ENCODE results near the gene LETM1.

LETM1 gene

DNA sequence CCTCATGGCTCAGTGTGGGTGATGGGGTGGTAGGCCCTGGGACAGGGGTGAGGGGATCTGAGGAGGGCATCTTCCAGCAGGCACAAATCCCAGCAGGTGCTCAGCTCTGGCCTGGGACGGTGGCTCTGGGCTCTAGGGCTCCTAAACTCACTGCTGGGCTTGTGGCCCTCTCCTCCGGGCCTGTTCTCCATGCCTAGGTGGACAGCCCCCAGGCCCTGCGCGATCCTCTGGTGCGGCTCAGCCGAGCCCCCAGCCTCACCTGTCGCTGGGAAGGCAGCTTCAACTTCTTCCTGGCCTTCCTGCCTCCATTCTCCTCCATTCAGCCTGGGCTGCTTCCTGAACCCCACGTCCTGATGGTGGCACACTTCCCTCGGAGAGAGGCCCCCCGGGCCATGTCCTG lies 82.2 kb downstream of the LETM1 start:
- DNase-seq: no peak

DNA sequence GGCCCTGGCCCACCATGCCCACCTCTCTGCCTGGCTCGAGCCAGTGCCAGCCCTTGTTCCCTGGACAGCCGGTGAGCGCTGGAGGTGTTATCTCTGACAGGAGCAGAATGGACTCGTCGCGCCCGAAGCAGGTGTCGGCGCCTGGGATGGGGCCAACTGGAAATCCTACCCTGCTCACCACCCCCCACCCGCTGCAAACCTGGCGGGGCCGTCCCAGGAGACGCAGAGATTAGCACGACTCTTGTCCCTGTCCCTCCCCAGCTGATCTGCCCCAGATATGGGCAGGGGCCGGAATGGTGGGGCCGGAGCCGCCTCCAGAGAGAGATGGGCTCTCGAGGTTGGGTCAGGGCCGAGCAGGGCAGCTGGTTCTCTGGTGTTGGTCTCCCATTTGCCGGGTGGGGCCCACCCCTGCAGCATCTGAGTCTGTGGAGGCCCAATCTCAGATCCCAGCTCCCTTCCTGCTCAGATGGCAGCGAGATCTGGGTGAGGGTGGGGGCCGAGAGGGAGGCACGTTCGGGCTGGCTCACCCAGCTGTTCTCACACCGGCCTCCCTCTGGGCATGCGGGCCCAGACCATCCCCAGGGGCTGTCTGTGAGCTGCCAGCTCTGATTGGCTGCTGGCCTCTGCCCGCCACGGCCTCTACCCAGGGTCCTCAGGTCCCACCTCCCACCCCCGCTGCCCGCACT lies 83.0 kb downstream of the LETM1 start:
- DNase-seq: no peak

DNA sequence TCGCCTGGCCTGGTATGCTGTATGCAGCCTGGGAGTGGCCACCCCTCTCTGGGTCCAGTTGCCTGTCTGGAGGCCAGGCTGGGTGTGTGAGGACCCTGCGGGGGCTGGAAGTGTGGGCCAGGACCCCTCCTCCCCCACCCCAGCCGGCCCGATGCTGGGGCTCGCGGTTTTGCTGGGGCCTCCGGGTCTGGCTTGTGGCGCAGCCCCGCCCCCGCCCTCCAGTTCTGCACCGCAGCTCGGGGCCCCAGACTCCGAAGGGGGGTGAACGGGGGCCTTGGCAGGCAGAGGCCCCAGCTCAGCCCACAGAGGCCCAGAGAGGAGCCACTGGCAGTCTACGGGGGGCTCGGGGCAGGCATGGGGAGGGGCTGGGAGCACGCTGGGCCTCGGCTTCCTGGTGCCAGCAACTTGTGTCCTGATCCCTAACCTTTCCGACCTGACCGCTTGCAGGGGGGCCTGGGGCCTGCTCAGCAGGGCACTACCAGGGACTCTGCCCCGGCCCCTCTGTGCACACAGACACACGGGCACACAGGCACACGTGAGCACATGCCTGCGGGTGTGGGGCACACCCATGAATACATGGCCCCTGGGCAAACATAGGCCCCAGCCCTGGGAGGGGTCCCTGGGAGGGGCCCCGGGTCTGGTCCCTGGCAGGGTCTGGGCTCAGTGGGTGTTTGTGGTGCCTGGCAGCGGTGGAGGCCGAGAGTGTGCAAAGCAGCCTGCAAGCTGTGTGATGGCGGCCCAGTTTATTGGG lies 84.2 kb downstream of the LETM1 start:
- DNase-seq: no peak

DNA sequence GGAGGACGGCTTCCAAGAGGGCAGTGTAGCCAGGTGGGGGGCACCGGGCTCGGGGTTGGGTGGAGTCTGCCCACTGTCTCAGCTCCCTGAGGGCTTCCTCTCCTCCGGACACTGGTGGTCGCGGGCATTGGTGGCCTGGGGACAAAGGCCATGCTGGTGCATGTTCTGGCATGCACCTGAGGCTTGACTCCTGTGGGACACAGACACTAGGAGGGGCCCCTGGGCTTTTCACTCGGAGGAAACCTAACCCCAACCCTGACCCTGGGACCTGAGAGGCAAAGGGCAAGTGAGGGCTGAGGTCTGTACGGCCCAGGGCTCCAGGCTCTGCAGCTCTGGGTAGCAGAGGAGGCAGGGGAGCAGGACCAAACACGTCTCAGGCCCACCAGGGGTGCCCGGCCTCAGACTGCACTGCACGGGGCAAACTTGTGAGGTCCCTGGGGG lies 85.1 kb downstream of the LETM1 start:
- no peak for DNase-seq

DNA sequence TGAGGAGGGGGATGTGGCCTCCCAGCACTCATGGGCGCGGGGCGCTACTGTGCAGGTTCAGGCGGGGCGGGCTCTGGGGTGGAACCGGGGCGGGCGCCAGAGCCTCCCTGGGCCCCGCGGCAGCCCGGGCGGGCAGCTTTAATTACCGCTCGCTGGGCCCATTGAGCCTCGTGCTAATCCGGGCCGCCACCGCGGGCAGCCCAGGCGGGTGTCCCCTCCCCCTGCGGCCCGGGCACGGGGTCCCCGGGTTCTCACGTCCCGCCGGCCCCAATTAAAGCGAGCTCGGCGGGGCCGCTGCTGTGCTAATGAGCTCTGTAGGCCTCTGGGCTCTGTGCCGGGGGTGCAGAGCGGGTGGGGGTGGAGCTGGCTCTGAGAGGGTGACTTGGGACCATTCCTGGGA lies 85.7 kb downstream of the LETM1 start:
- DNase-seq: no peak

DNA sequence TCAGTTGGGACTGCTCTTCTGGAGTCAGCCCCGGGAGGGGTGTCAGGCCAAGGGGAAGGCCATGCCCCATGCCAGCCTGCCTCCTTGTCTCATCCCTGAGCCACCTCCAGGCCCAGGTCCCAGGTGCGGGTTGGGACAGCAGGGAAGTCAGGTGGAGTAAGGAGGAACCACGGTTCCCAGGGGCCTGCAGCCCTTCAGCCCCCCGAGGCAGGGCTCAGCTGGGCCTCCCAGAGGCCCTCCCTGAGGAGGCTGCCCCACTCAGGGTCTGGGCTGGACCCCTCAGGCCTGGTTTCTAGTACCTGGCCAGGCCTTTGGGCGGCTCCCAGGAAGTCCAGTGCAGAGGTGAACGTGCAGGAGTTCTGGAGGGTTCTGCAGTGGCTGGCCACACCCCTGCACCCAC lies 86.3 kb downstream of the LETM1 start:
- no peak for DNase-seq

DNA sequence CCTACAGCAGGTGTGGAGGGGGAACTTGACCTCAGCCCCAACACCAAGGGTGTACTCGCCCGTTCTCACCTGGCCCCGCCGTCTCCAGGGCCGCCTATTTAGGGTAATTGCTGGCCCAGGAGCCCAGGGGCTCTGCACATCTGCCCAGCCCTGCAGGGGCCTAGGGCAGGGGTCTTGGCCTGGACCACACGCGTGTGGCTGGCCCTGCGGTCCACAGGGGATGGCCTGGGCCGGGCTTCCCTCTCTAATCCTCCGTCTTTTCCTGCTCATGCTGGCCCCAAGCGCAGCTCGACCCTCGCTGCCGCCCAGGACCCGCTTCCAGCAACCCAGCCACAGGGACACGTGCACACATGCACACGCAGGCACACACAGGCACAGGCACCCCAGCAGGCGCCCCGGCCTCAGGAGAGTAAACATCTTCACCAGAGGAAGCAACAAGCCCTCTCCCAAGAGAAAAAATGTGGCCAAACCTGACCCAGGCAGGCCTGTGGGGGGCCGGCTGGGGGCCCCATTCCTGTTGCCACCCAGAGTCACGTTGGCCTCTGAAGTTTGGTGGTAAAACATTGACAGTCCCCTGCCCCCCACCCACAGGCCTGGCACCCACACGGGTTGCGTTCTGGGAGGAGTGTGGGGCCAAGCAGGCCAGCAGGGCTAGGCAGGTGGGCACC lies 87.5 kb downstream of the LETM1 start:
- no peak for DNase-seq

DNA sequence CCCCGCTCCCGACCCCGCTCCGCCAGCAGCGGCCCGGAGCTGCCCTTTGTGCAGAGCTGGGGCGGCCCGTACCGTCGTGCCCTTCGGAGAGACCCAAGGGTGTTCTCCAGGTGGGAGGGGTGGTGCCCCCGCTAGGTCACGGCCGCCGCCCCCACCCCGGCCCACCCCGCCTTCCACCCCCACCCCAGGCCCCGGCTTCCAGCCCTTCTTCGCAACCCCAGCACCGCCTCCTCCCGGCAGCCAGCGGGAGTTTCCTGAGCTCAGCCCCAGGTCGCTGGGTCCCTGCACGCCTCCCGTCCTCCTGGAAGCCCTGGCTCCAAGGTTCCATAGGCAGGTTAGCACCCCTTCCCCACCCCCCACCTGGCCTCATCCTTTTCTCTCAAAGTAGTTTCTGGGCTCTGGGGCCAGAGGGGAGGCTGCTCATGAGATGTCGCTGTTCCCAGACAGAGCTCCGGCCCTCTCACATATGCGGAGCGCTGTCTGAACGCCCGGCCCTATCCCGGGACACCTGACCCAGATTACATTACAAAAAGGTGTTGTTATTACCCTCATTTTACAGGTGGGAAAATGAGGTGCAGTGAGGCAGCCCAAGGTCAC lies 88.1 kb downstream of the LETM1 start:
- DNase-seq: peak in 1 of 2 donors; percentile 26

DNA sequence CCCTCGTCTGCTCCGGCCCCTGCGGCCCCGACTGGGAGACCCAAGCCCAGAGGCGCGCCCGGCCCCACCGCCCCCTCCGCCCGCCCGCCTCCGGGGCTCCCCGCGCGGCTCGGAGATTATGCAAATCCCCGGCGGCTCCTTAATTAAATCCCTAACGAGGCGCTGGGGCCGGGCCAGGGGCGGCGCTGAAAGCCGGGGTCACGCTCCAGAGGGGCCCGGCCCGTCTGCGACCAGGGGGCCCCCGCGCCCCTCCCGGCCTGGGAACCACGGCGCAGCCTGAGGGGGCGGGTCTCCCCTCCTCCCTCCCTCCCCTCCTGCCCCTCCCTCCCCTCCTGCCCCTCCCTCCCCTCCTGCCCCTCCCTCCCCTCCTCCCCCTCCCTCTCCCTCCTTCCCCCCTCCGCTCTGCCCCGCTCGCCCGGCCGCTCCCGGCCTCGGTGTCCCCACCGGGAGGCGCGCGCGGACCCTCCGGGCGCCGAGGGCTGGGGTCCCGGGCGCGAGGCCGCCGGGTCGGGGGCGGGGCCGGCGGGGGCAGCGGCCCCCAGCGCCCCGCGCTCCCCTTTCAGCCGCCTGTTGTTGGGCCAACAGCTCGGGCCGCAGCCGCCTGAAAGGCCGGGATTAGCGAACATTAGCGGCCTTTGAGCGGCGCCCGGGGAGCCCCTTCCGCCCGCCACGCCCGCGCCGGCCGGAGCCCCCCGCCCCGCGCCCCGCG lies 88.7 kb downstream of the LETM1 start:
- DNase-seq: peak in 1 of 2 donors; percentile 25

DNA sequence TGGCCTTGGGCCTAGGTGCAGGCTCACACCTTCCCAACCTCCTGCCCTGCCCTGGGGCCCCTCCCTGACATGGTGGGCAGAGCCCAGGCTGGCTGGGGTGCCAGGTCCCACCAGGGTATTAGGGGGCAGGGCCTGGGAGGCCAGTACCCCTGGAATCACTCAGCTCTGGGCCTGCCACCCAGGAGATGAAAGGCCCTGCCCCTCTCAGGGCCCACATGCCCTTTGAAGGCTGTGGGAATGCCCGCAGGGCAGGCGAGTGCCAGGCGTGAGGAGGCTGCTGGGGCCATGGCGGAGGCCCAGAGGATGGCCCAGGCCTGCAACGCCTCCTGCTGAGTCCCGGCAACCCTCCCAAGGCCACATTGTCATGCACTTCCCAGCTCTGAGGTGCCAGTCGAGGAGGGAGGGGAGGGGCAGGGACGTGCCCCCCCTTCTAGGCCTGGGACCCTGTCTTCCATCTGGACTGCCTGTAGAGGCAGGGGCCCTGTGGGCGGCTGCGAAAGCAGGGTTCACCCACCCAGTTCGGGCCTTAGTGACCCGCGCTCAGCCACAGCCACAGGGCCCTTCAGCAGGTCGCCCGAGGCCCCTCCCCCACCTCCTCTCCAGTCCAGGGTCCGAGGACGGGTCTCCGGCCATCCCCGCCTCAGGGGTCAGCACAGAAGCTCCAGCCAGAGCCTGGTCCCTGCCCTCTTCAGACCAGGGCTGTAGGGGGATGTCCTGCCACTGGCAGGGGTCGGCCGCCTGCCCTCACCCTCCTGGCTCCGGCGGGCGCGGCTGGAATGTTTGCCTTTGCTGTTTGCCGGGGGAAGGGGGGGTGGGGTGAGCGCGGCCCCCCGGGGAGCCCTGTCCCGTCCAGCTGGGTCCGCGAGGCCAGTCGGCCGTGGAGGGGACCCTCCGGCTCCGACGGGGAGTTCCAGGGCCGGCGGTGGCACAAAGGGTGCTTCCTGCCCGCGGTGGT lies 89.6 kb downstream of the LETM1 start:
- no peak for DNase-seq

DNA sequence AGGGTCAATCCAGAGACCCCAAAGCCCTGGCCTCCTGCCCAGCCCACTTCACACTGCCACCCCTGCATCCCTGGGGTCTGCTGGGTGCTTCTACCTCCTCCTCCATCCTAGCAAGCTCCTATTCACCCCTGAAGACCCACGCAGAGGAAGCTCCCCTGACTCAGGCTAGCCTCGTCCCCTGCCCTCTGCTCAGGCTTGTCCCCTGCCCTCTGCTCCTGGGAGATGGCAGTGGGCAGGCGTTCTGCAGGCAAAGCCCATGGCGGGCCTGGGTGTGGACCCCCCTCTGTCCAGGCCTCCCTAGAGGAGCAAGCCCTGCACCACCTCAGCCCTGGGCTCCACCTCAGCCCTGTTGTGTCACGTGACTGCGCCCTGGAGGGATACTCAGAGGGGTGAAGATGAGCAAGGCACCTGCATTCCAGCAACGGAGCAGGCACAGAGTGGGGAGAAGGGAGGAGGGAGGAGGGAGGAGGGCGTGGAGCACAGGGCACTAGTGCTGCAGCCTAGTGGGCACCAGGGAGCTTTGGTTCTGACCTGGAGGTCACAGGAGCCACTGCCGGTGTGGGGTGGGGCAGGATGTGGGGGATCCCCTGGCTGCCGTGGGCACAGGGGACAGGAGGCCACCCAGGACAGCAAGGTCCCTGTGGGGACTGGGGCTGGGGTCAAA lies 90.4 kb downstream of the LETM1 start:
- no peak for DNase-seq

DNA sequence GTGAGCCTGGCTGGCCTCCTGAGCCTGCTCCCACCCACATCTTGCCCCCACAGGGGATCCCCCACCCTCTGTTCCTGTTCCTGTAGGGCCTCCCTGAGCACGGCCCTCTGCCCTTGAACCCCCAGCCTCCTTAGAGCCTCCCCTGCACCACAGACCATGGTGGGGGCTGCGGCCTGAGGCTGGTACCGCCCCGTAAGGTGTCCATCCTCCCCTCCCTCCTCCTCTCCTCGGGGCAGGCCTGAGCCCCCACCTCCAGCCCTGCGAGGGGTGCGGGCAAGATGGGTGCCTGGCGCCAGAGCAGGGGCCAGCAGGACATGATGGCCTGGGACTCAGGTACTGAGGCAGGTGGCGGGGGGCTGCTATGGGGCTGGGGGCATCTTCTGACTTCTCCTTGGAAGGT lies 91.3 kb downstream of the LETM1 start:
- no peak for DNase-seq

DNA sequence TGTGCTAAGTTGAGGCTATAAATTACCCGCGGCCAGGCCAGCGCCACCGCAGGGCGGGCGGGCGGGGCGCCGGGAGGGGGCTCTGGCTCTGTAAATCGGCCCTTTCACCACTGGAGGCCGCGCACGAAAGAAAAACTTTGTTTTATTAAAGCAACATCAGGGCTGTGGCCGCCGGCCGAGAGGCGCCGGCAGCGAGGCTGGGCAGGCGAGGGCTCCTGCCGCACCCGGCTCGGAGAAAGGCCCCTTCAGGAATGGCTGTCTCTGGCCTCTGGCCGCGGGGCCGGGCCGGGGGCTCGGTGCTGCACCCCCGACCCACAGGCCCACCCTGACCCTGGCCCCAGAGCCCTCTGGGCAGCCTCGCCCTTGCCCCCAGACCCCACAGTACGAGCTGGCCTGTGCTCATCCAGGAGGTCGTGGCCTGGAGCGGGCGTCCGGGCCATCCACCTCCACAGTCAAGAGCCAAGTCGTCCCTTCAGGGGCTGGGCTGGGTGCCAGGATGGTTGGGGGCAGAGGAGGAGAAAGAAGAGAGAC lies 92.3 kb downstream of the LETM1 start:
- no peak for DNase-seq

DNA sequence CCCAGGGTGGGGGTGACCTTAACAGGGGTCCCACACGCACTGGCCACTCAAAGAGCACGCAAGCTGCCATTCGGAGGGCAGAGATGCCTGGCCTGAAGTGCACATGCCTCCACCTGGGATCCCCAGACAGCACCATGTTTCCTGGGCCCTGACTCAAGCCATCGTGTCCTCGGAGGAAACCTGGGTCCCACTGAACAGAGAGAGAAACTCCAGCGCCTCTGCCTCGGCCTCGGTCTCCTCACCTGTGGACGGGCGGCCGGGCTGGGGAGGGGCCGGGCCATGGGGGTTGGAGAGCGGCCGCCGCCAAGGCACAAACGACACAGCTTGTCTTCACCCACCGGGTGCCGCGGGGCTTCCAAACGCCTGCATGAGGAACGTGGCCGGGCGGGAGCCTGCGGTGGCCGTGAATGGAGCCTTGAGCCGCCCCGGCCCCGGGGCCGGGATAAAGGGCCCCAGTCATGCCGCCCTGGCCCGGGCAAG lies 92.8 kb downstream of the LETM1 start:
- DNase-seq: no peak

DNA sequence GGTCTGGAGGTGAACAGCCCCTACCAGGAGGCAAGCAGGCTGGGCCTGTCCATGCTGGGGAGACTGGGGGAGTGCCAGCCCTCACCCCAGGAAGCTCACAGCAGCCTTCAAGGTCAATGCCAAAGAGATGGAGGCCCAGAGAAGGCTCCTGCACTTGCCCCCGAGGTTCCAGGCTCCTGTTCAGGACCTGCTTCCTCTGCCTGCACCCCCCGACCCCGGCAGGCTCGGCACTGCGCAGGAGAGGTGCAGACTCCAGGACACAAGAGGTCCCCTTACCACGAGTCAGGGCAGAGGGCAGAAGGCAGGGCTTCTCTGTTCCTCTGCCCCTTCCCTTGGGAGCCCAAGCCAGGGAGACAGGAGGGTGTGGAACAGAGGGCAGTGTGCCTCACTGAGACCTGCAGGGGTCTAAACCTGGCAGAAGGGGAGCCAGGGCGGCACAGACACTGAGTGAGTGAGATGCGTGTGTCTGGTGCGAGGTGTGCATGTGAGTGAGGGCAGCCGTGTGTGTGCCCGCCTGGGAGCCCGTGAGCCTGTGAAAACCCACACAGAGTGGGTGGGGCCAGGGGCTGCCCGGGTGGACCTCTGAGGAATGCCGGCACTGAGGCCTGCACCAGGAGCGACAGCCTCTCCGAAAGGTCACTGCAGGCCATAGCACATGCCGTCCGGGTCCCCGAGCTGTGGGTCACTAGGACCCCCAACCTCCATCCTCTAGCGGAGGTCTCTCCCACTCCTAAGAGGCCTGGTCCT lies 93.5 kb downstream of the LETM1 start:
- no peak for DNase-seq

Data from CD4-positive, alpha-beta T cell treated with Interleukin-1 beta for 1 hour (primary cell).